ENCODE data around the gene NFKB2.

NFKB2 gene

GRCh38 chr10:102399217-102400021 lies 3.9 kb downstream of the NFKB2 start (continued):
- TF ChIP-seq ZNF112 (tag by site-specific recombination; IDR thresholded peaks at IDR 0.05) (no peak), GLIS2 (tag by site-specific recombination; IDR thresholded peaks at IDR 0.05) (peak; percentile 99), PRDM1 (tag by site-specific recombination; IDR thresholded peaks at IDR 0.05) (no peak), ZBTB44 (tag by site-specific recombination; IDR thresholded peaks at IDR 0.05) (0 out of 2 replicates have a peak, but pooled peaks have one; percentile 41), ZNF777 (tag by site-specific recombination; IDR thresholded peaks at IDR 0.05; ENCODE audit: borderline replicate concordance) (no peak), ZNF23 (tag by site-specific recombination; IDR thresholded peaks at IDR 0.05; ENCODE audit: borderline replicate concordance) (no peak), ZNF248 (tag by site-specific recombination; IDR thresholded peaks at IDR 0.05) (no peak), ZNF621 (tag by site-specific recombination; IDR thresholded peaks at IDR 0.05) (no peak), ZXDB (tag by site-specific recombination; IDR thresholded peaks at IDR 0.05) (peak; percentile 89), FEZF1 (tag by site-specific recombination; IDR thresholded peaks at IDR 0.05) (no peak; the same call in 1 of the 2 replicates), ZNF121 (tag by site-specific recombination; IDR thresholded peaks at IDR 0.05) (peak; percentile 8; the same call in 1 of the 2 replicates), KLF10 (tag by site-specific recombination; IDR thresholded peaks at IDR 0.05) (peak; percentile 84), KLF9 (tag by site-specific recombination; IDR thresholded peaks at IDR 0.05; ENCODE audit: low read depth) (peak; percentile 91), KLF8 (tag by site-specific recombination; IDR thresholded peaks at IDR 0.05) (peak; percentile 92; the same call in 1 of the 2 replicates), ZNF404 (tag by site-specific recombination; IDR thresholded peaks at IDR 0.05) (no peak), ZNF324 (tag by site-specific recombination; IDR thresholded peaks at IDR 0.05) (peak; percentile 92), ZNF830 (tag by site-specific recombination; IDR thresholded peaks at IDR 0.05; ENCODE audit: low read depth) (no peak)
- TF ChIP-seq, protein P1, sequence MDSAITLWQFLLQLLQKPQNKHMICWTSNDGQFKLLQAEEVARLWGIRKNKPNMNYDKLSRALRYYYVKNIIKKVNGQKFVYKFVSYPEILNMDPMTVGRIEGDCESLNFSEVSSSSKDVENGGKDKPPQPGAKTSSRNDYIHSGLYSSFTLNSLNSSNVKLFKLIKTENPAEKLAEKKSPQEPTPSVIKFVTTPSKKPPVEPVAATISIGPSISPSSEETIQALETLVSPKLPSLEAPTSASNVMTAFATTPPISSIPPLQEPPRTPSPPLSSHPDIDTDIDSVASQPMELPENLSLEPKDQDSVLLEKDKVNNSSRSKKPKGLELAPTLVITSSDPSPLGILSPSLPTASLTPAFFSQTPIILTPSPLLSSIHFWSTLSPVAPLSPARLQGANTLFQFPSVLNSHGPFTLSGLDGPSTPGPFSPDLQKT (IDR thresholded peaks at IDR 0.05; ENCODE audit: borderline replicate concordance, low read depth, low read length): no peak
- TF ChIP-seq, protein P2, sequence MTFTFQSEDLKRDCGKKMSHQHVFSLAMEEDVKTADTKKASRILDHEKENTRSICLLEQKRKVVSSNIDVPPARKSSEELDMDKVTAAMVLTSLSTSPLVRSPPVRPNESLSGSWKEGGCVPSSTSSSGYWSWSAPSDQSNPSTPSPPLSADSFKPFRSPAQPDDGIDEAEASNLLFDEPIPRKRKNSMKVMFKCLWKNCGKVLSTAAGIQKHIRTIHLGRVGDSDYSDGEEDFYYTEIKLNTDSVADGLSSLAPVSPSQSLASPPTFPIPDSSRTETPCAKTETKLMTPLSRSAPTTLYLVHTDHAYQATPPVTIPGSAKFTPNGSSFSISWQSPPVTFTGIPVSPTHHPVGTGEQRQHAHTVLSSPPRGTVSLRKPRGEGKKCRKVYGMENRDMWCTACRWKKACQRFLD (tag by site-specific recombination; IDR thresholded peaks at IDR 0.05): no peak

DNA sequence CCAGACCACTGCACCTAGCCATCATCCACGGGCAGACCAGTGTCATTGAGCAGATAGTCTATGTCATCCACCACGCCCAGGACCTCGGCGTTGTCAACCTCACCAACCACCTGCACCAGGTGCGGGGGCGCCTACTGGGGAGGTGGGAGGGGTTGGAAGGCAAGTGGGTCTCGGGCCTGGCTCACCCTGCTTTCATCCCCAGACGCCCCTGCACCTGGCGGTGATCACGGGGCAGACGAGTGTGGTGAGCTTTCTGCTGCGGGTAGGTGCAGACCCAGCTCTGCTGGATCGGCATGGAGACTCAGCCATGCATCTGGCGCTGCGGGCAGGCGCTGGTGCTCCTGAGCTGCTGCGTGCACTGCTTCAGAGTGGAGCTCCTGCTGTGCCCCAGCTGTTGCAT lies 4.6 kb downstream of the NFKB2 start:
- CTCF ChIA-PET: interaction anchor here (0.5 to 5.7 kb wide), 35 partner anchors 8 to 708 kb away, joined by 3 to 60 read pairs (median 4); partner anchors contain the start of genes C10orf95, FBXL15, NPM3 and PPRC1
- POLR2A ChIA-PET: interaction anchor here (0.8 to 1.0 kb wide), 3 partner anchors 21 to 50 kb away, joined by 3 to 5 read pairs (median 3); partner anchors contain the start of gene FBXL15
- peaks cover 5% of the 10 kb centered on the region; the same call in 1 of the 2 replicates for H3K4me1 ChIP-seq (ENCODE audit: control insufficient read depth, insufficient read depth, low read length)
- no peak overlapping the region for H3K4me3 ChIP-seq (ENCODE audit: low read depth, low read length)
- peaks cover 0 to 24% of the 10 kb centered on the region in 2 experiments; a peak in 1 of 3 replicates for H3K36me3 ChIP-seq (ENCODE audit: control insufficient read depth in 2 of 2, insufficient read depth in 1 of 2, low read length in 2 of 2)
- H3K27ac ChIP-seq (ENCODE audit: extremely low read depth, low read depth, low read length): no peak overlapping the region
- no peaks in the 10 kb centered on the region for H3K9me3 ChIP-seq (ENCODE audit: control insufficient read depth, insufficient read depth, low read depth, low read length)
- TF ChIP-seq ZNF501 (tag by site-specific recombination; IDR thresholded peaks at IDR 0.05) (no peak), ZNF510 (tag by site-specific recombination; IDR thresholded peaks at IDR 0.05; ENCODE audit: insufficient replicate concordance) (no peak), ZNF423 (tag by site-specific recombination; IDR thresholded peaks at IDR 0.05) (no peak), ZNF140 (tag by site-specific recombination; IDR thresholded peaks at IDR 0.05) (no peak), GLIS1 (tag by site-specific recombination; IDR thresholded peaks at IDR 0.05) (no peak), ZNF404 (tag by site-specific recombination; IDR thresholded peaks at IDR 0.05) (no peak), KLF16 (tag by site-specific recombination; IDR thresholded peaks at IDR 0.05) (no peak), ZNF112 (tag by site-specific recombination; IDR thresholded peaks at IDR 0.05) (no peak), BCL11A (tag by site-specific recombination; IDR thresholded peaks at IDR 0.05; ENCODE audit: low read depth) (no peak), SALL2 (tag by site-specific recombination; IDR thresholded peaks at IDR 0.05; ENCODE audit: borderline replicate concordance) (no peak), ZNF132 (tag by site-specific recombination; IDR thresholded peaks at IDR 0.05; ENCODE audit: borderline replicate concordance) (no peak), ZNF585B (tag by site-specific recombination; IDR thresholded peaks at IDR 0.05) (no peak), ZBTB8A (tag by site-specific recombination; IDR thresholded peaks at IDR 0.05) (no peak), ZNF776 (tag by site-specific recombination; IDR thresholded peaks at IDR 0.05; ENCODE audit: borderline replicate concordance) (no peak), ZNF571 (tag by site-specific recombination; IDR thresholded peaks at IDR 0.05) (no peak)
- TF ChIP-seq, protein P3, sequence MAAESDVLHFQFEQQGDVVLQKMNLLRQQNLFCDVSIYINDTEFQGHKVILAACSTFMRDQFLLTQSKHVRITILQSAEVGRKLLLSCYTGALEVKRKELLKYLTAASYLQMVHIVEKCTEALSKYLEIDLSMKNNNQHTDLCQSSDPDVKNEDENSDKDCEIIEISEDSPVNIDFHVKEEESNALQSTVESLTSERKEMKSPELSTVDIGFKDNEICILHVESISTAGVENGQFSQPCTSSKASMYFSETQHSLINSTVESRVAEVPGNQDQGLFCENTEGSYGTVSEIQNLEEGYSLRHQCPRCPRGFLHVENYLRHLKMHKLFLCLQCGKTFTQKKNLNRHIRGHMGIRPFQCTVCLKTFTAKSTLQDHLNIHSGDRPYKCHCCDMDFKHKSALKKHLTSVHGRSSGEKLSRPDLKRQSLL (tag by site-specific recombination; IDR thresholded peaks at IDR 0.05): no peak
